LoVo (cell line): ENCODE measurements around the gene MSI2.

ENCODE experiments used
- DNase-seq: peaks from one replicate; pipeline ENCODE4 v3.0.0-alpha.2; 2016; ENCODE audit warnings: low spot score

The MSI2 gene

GRCh38 chr17:57271821-57272220 lies 15.5 kb downstream of the MSI2 start:
- DNase-seq, result no peak

- DNase-seq, result no peak
These were observed 17.2 kb downstream of the MSI2 start for GRCh38 chr17:57273490-57273889.

GRCh38 chr17:57274162-57274561 lies 17.8 kb downstream of the MSI2 start:
- no peak for DNase-seq

GRCh38 chr17:57275071-57275764 lies 18.9 kb downstream of the MSI2 start:
- no peak for DNase-seq

GRCh38 chr17:57276621-57277020 lies 20.3 kb downstream of the MSI2 start:
- DNase-seq, result no peak

- DNase-seq, result no peak
These were observed 21.7 kb downstream of the MSI2 start for GRCh38 chr17:57277923-57278604.

GRCh38 chr17:57278740-57279387 lies 22.5 kb downstream of the MSI2 start:
- DNase-seq, result no peak

- DNase-seq, result no peak
These were observed 23.1 kb downstream of the MSI2 start for GRCh38 chr17:57279432-57279831.

- DNase-seq, result no peak
These were observed 25.6 kb downstream of the MSI2 start for GRCh38 chr17:57281887-57282286.

- DNase-seq, result no peak
These were observed 26.0 kb downstream of the MSI2 start for GRCh38 chr17:57282296-57282695.

- no peak for DNase-seq
These were observed 27.1 kb downstream of the MSI2 start for GRCh38 chr17:57283203-57283971.

- no peak for DNase-seq
These were observed 28.3 kb downstream of the MSI2 start for GRCh38 chr17:57284583-57284982.

- DNase-seq, result no peak
These were observed 28.8 kb downstream of the MSI2 start for GRCh38 chr17:57284984-57285646.

- DNase-seq, result no peak
These were observed 29.4 kb downstream of the MSI2 start for GRCh38 chr17:57285701-57286100.

GRCh38 chr17:57286399-57287105 lies 30.2 kb downstream of the MSI2 start:
- no peak for DNase-seq

- DNase-seq, result no peak
These were observed 31.9 kb downstream of the MSI2 start for GRCh38 chr17:57288040-57288772.

- DNase-seq, result no peak
These were observed 32.4 kb downstream of the MSI2 start for GRCh38 chr17:57288773-57289121.

- DNase-seq, result no peak
These were observed 32.8 kb downstream of the MSI2 start for GRCh38 chr17:57289130-57289529.

GRCh38 chr17:57289613-57290012 lies 33.3 kb downstream of the MSI2 start:
- DNase-seq, result no peak

- no peak for DNase-seq
These were observed 34.7 kb downstream of the MSI2 start for GRCh38 chr17:57290981-57291380.

GRCh38 chr17:57292091-57292490 lies 35.8 kb downstream of the MSI2 start:
- DNase-seq, result no peak
